HCT116 (cell line): ENCODE data around the gene PCNT. TPM values are rescaled to one million over a fixed set of nuclear protein-coding genes. Genes with fewer than 3 reads are reported as not detected.

ENCODE experiments used
- ATAC-seq: fragments of 200-7000 bp; cut with Tn5 transposase; 2 replicates; pipeline ENCODE4 v1.9.1; 2020; ENCODE audit warnings: mild to moderate bottlenecking, moderate library complexity
- BruUV-seq: library from RNA; stranded (reverse); fragments of 400-500 nt; replicated peaks from 2 replicates; lab custom pipeline; 2021; lab: Mats Ljungman, UMichigan
- CTCF ChIA-PET: fragments of 300-600 bp; sonication (Branson Sonifier 250); formaldehyde crosslinking; loops from one replicate; lab custom pipeline; 2021; ENCODE audit warnings: antibody characterized with exemption; lab: Charles Lee
- POLR2A ChIA-PET: fragments of 300-600, 350-600 bp; sonication (Branson Sonifier 250); formaldehyde crosslinking; loops from one replicate; lab custom pipeline; 2021; ENCODE audit warnings: antibody characterized with exemption; lab: Charles Lee
- RAD21 ChIA-PET, 2 experiments: fragments of 300-600 bp; sonication (Branson Sonifier 250); formaldehyde crosslinking; loops; one replicate each; lab custom pipeline; 2023; ENCODE audit warnings: low total read pairs in 2 of 2; ENCODE audit not compliant: uncharacterized antibody in 2 of 2, unreplicated experiment in 2 of 2, low non-redundant PET in 1 of 2; lab: Charles Lee
- DNase-seq: peaks from one replicate; pipeline ENCODE4 v3.0.0-alpha.2; 2010; ENCODE audit warnings: low read depth, low spot score
- H2AFZ ChIP-seq: fragments of 200-600 bp; shearing (Covaris generic), sonication (generic); 2 replicates; pipeline ENCODE4 v1.6.1; 2017; ENCODE audit warnings: low read depth, mixed run types, mixed read lengths, antibody characterized with exemption, low read length; ENCODE audit not compliant: poor library complexity, severe bottlenecking
- H3K27ac ChIP-seq: 2 replicates; pipeline ENCODE4 v1.5.1; 2012; ENCODE audit warnings: low read depth, low read length
- H3K27me3 ChIP-seq: fragments of 200-600 bp; sonication (generic); 2 replicates; pipeline ENCODE4 v1.6.1; 2016; ENCODE audit warnings: mixed run types, low read length, mixed read lengths; ENCODE audit not compliant: insufficient read depth
- H3K36me3 ChIP-seq, 2 experiments: fragments of 200-500 bp in 1 of 2; fragments of 200-600 bp in 1 of 2; sonication (Bioruptor generic) in 1 of 2; sonication (generic) in 1 of 2; 2 replicates each; pipeline versions ENCODE4 v1.5.1 to v1.6.1; 2014 to 2016; ENCODE audit warnings: low read length in 2 of 2, inconsistent platforms in 1 of 2, mixed read lengths in 1 of 2, mixed run types in 1 of 2; ENCODE audit not compliant: insufficient read depth in 2 of 2, control insufficient read depth in 1 of 2
- H3K4me1 ChIP-seq, 2 experiments: fragments of 200-600 bp in 1 of 2; sonication (generic) in 1 of 2; 2 replicates each; pipeline versions ENCODE4 v1.5.1 to v1.6.1; 2012 to 2017; ENCODE audit warnings: low read length in 2 of 2, inconsistent platforms in 1 of 2, mild to moderate bottlenecking in 1 of 2, mixed read lengths in 1 of 2, mixed run types in 1 of 2, moderate library complexity in 1 of 2; ENCODE audit not compliant: insufficient read depth in 2 of 2, control insufficient read depth in 1 of 2
- H3K4me2 ChIP-seq: fragments of 200-600 bp; sonication (generic); 2 replicates; pipeline ENCODE4 v1.6.1; 2017; ENCODE audit warnings: mixed run types, low read length, mixed read lengths
- H3K4me3 ChIP-seq, 2 experiments: fragments of 200-600 bp in 1 of 2; sonication (generic) in 1 of 2; replicated peaks in 1 of 2; 2 replicates each; pipeline ENCODE4 v1.5.1; 2011 to 2016; ENCODE audit warnings: low read length in 2 of 2, control low read depth in 1 of 2, low read depth in 1 of 2, mild to moderate bottlenecking in 1 of 2, mixed read lengths in 1 of 2, mixed run types in 1 of 2
- H3K79me2 ChIP-seq: fragments of 200-600 bp; sonication (generic); 2 replicates; pipeline ENCODE4 v1.6.1; 2017; ENCODE audit warnings: mild to moderate bottlenecking, mixed run types, low read length, moderate library complexity, mixed read lengths; ENCODE audit not compliant: insufficient read depth
- H3K9ac ChIP-seq: fragments of 200-600 bp; sonication (generic); 2 replicates; pipeline ENCODE4 v1.6.1; 2016; ENCODE audit warnings: low read length, mixed read lengths
- H3K9me2 ChIP-seq: fragments of 200-600 bp; sonication (generic), shearing (Covaris generic); 2 replicates; pipeline ENCODE4 v1.6.1; 2017; ENCODE audit warnings: mixed run types, mild to moderate bottlenecking, moderate library complexity; ENCODE audit not compliant: insufficient read depth
- H3K9me3 ChIP-seq, 2 experiments: fragments of 200-500 bp in 1 of 2; fragments of 200-600 bp in 1 of 2; sonication (Bioruptor generic) in 1 of 2; sonication (generic) in 1 of 2; 2 replicates each; pipeline ENCODE4 v1.6.1; 2014 to 2017; ENCODE audit warnings: low read length in 2 of 2, mixed read lengths in 2 of 2, inconsistent platforms in 1 of 2, low read depth in 1 of 2, mild to moderate bottlenecking in 1 of 2, mixed run types in 1 of 2, moderate library complexity in 1 of 2; ENCODE audit not compliant: control insufficient read depth in 1 of 2, insufficient read depth in 1 of 2
- H4K20me1 ChIP-seq: fragments of 200-600 bp; sonication (generic), shearing (Covaris generic); 2 replicates; pipeline ENCODE4 v1.6.1; 2017; ENCODE audit warnings: mixed run types, mild to moderate bottlenecking, moderate library complexity; ENCODE audit not compliant: insufficient read depth
- CEBPB ChIP-seq: IDR thresholded peaks from 2 replicates; pipeline ENCODE4 v1.6.1; 2012; ENCODE audit warnings: low read depth
- ELF1 ChIP-seq: IDR thresholded peaks from 2 replicates; pipeline ENCODE4 v1.6.1; 2012; ENCODE audit warnings: low read depth, borderline replicate concordance
- FOSL1 ChIP-seq: IDR thresholded peaks from 2 replicates; pipeline ENCODE4 v1.6.1; 2012; ENCODE audit warnings: low read depth
- JUND ChIP-seq: IDR thresholded peaks from 2 replicates; pipeline ENCODE4 v1.6.1; 2012
- POLR2AphosphoS5 ChIP-seq: IDR thresholded peaks from 2 replicates; pipeline ENCODE4 v1.6.1; 2011; ENCODE audit warnings: mild to moderate bottlenecking, low read depth, low read length, moderate library complexity
- RAD21 ChIP-seq: IDR thresholded peaks from 2 replicates; pipeline ENCODE4 v1.6.1; 2012; ENCODE audit warnings: low read depth, mild to moderate bottlenecking
- TCF7L2 ChIP-seq: IDR thresholded peaks from 2 replicates; pipeline ENCODE4 v1.7.0; 2011; ENCODE audit warnings: borderline replicate concordance, inconsistent platforms; ENCODE audit not compliant: insufficient read depth, insufficient read length; ENCODE audit errors: extremely low read depth
- ZBTB33 ChIP-seq: IDR thresholded peaks from 2 replicates; pipeline ENCODE4 v1.6.1; 2011; ENCODE audit warnings: mild to moderate bottlenecking, low read length, moderate library complexity; ENCODE audit not compliant: insufficient replicate concordance; ENCODE audit errors: extremely low read depth
- ZFX ChIP-seq: fragments of 450-650 bp; IDR thresholded peaks from 2 replicates; pipeline ENCODE4 v1.6.1; 2017
- intact Hi-C: fragments of 100-400 bp; cut with micrococcal nuclease; formaldehyde crosslinking; loops from 2 replicates; pipeline ENCODE4 v1.10.0; 2022
- total RNA-seq: library from RNA; stranded (reverse); gene quantifications from one replicate; pipeline ENCODE4 v1.2.1, GENCODE V29; 2021; ENCODE audit not compliant: unreplicated experiment

Gene PCNT
- total RNA-seq, 1 experiment from 2014 or later, result 43.6 TPM

- Histone ChIP-seq H4K20me1 (no peaks in the 10 kb centered on the region), H3K9ac (no peak overlapping the region), H3K9me2 (no peaks in the 10 kb centered on the region), H3K4me2 (no peak overlapping the region), H3K9me3 (no peaks in the 10 kb centered on the region), H3K36me3 (peaks cover 10 to 24% of the 10 kb centered on the region in 2 experiments; a peak in 3 of 4 replicates), H3K27ac (no peak overlapping the region), H3K27me3 (no peaks in the 10 kb centered on the region), H3K4me1 (no peaks in the 10 kb centered on the region), H3K79me2 (no peaks in the 10 kb centered on the region), H2AFZ (no peak overlapping the region), H3K4me3 (no peak overlapping the region)
- ChIA-PET RAD21 (no interaction called here), CTCF (no interaction called here), POLR2A (no interaction called here)
- TF ChIP-seq JUND, result no peak
- TF ChIP-seq FOSL1, result no peak
- no peak for TF ChIP-seq RAD21
- no peak for TF ChIP-seq TCF7L2
- TF ChIP-seq ZBTB33, result no peak
- no peak for TF ChIP-seq ZFX
- no peak for TF ChIP-seq CEBPB
- TF ChIP-seq ELF1, result no peak
- TF ChIP-seq POLR2AphosphoS5, result no peak
- DNase-seq, result no peak
- ATAC-seq, result no peak
- intact Hi-C loops, result no loop called here
- no TSS peak for BruUV-seq
Measured at GRCh38 chr21:46355161-46356004, 31.4 kb downstream of the PCNT start.
